GM13976 (cell line): ENCODE data around the gene BRAT1.

ENCODE experiments used
- DNase-seq: peaks from one replicate; pipeline ENCODE4 v3.0.0; 2012; ENCODE audit warnings: low spot score
- CTCF ChIP-seq: IDR thresholded peaks from 2 replicates; pipeline ENCODE4 v1.5.1; 2012; ENCODE audit warnings: borderline replicate concordance, mild to moderate bottlenecking; ENCODE audit not compliant: insufficient read depth; ENCODE audit errors: extremely low read depth, missing control alignments, control extremely low read depth
- in situ Hi-C: fragments of 300-500 bp; cut with MboI; formaldehyde crosslinking; loops from one replicate; pipeline ENCODE4 v1.12.0; 2022; ENCODE audit warnings: low sequenced_read_pairs, mixed read lengths, inconsistent platforms; ENCODE audit not compliant: unreplicated experiment

BRAT1 gene

GRCh38 chr7:2495418-2496299 lies 59.7 kb downstream of the BRAT1 start:
- in situ Hi-C loops, result no loop called here
- DNase-seq, result no peak

GRCh38 chr7:2494191-2495130 lies 60.9 kb downstream of the BRAT1 start:
- in situ Hi-C loops, result no loop called here
- TF ChIP-seq CTCF, result no peak
- no peak for DNase-seq

More at GRCh38 chr7:2495418-2496299, 59.7 kb downstream of the BRAT1 start:
- TF ChIP-seq CTCF, result no peak

- TF ChIP-seq CTCF, result no peak
- no peak for DNase-seq
- in situ Hi-C loops, result no loop called here
These were observed 61.8 kb downstream of the BRAT1 start for GRCh38 chr7:2493205-2494164.

- TF ChIP-seq CTCF, result no peak
- in situ Hi-C loops, result no loop called here
- no peak for DNase-seq
These were observed 63.3 kb downstream of the BRAT1 start for GRCh38 chr7:2492038-2492437.

- TF ChIP-seq CTCF, result no peak
- in situ Hi-C loops, result no loop called here
- DNase-seq, result no peak
These were observed 65.1 kb downstream of the BRAT1 start for GRCh38 chr7:2490181-2490651.
